Ishikawa (cell line): Measurements from ENCODE around the gene CMTM8.

Source experiments
- CEBPB ChIP-seq: IDR thresholded peaks from 2 replicates; pipeline ENCODE4 v1.6.1; 2012
- CREB1 ChIP-seq: IDR thresholded peaks from 2 replicates; pipeline ENCODE4 v1.6.1; 2012; ENCODE audit warnings: low read depth
- EGR1 ChIP-seq: IDR thresholded peaks from 2 replicates; pipeline ENCODE4 v1.6.1; 2012
- EP300 ChIP-seq: IDR thresholded peaks from 2 replicates; pipeline ENCODE4 v1.6.1; 2012; ENCODE audit warnings: borderline replicate concordance
- FOXM1 ChIP-seq: IDR thresholded peaks from 2 replicates; pipeline ENCODE4 v1.6.1; 2012; ENCODE audit warnings: low read depth, borderline replicate concordance
- MAX ChIP-seq: IDR thresholded peaks from 2 replicates; pipeline ENCODE4 v1.6.1; 2012
- NFIC ChIP-seq: IDR thresholded peaks from 2 replicates; pipeline ENCODE4 v1.6.1; 2012
- RAD21 ChIP-seq: IDR thresholded peaks from 2 replicates; pipeline ENCODE4 v1.6.1; 2012; ENCODE audit warnings: low read depth
- REST ChIP-seq: IDR thresholded peaks from 2 replicates; pipeline ENCODE4 v1.6.1; 2012; ENCODE audit warnings: low read depth, mild to moderate bottlenecking
- TAF1 ChIP-seq: IDR thresholded peaks from 2 replicates; pipeline ENCODE4 v1.6.1; 2012; ENCODE audit warnings: low read depth, mild to moderate bottlenecking
- TCF12 ChIP-seq: IDR thresholded peaks from 2 replicates; pipeline ENCODE4 v1.6.1; 2012; ENCODE audit warnings: low read depth
- TEAD4 ChIP-seq: IDR thresholded peaks from 2 replicates; pipeline ENCODE4 v1.6.1; 2012
- USF1 ChIP-seq: IDR thresholded peaks from 2 replicates; pipeline ENCODE4 v1.6.1; 2012
- YY1 ChIP-seq: IDR thresholded peaks from 2 replicates; pipeline ENCODE4 v1.6.1; 2012; ENCODE audit warnings: low read depth
- ZBTB7A ChIP-seq: IDR thresholded peaks from 2 replicates; pipeline ENCODE4 v1.6.1; 2012; ENCODE audit warnings: low read depth

Gene CMTM8

GRCh38 chr3:32353351-32353750 lies 114.9 kb downstream of the CMTM8 start:
- TF ChIP-seq TEAD4 (no peak), REST (no peak), FOXM1 (no peak), TAF1 (no peak), CREB1 (no peak), USF1 (no peak), EGR1 (no peak), YY1 (no peak), ZBTB7A (no peak), NFIC (no peak), TCF12 (no peak)

- TF ChIP-seq NFIC: no peak
- no peak for TF ChIP-seq YY1
- no peak for TF ChIP-seq TAF1
- TF ChIP-seq RAD21: no peak
- no peak for TF ChIP-seq FOXM1
- TF ChIP-seq USF1: no peak
- TF ChIP-seq MAX: no peak
- no peak for TF ChIP-seq CEBPB
- TF ChIP-seq CREB1: no peak
- TF ChIP-seq EP300: no peak
- TF ChIP-seq EGR1: no peak
- no peak for TF ChIP-seq TCF12
- no peak for TF ChIP-seq ZBTB7A
- no peak for TF ChIP-seq REST
- TF ChIP-seq TEAD4: no peak
These were observed 115.9 kb downstream of the CMTM8 start for GRCh38 chr3:32354362-32354778.

GRCh38 chr3:32355751-32356291 lies 117.3 kb downstream of the CMTM8 start:
- TF ChIP-seq CREB1 (no peak), MAX (no peak), TCF12 (no peak), ZBTB7A (no peak), CEBPB (no peak), FOXM1 (no peak), REST (no peak), NFIC (no peak), EP300 (no peak), YY1 (no peak), TAF1 (no peak), USF1 (no peak), EGR1 (no peak), RAD21 (no peak), TEAD4 (no peak)

- TF ChIP-seq REST (no peak), ZBTB7A (no peak), FOXM1 (no peak), EP300 (no peak), RAD21 (no peak), TAF1 (no peak), CREB1 (no peak), TEAD4 (no peak), YY1 (no peak), EGR1 (no peak), USF1 (no peak), CEBPB (no peak), MAX (no peak)
These were observed 121.4 kb downstream of the CMTM8 start for GRCh38 chr3:32359766-32360492.
